Measurements from ENCODE around the gene DCAF8. TPM values are rescaled to one million over a fixed set of nuclear protein-coding genes. Genes with fewer than 3 reads are reported as not detected.

DCAF8 gene
- total and polyA plus RNA-seq, 2 experiments from 2014 or later: 55.0 to 104 TPM

DNA sequence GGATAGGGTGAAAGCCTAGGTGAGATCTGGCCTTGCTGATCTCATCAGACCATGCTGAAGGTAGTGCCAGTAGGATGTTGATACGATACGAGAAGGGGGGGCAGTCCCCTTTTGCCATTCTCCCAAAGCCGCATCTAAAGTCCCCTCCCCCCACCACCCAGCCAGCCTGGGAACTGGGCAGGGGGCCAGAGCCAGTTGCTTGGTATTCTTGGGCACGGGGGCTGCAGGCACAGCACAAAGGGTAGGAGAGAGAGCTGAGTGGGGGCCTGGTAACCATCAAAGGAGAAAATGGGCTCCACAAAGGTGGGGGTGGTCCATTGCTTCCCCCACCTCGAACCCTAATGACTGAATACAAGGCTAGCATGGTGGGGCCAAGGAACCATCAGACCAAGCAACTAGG is 51.8 kb downstream of the DCAF8 start:
- H3K27ac Mint-ChIP-seq: 0 out of 2 replicates have a peak overlapping the region, but pooled peaks have one; percentile 25
- Histone ChIP-seq H4K20me1 (replicated peaks; ENCODE audit: insufficient read depth) (peaks cover 26% of the 10 kb centered on the region), H3K4me3 (no peak overlapping the region), H3K4me2 (peak overlapping the region; percentile 65), H3K27ac (ENCODE audit: low read depth) (no peak overlapping the region), H3K27me3 (ENCODE audit: insufficient read depth) (no peaks in the 10 kb centered on the region), H3K4me1 (ENCODE audit: insufficient read depth) (peaks cover 49% of the 10 kb centered on the region), H3K79me2 (replicated peaks; ENCODE audit: insufficient read depth) (peaks cover 38% of the 10 kb centered on the region), H3F3A (replicated peaks; ENCODE audit: low read depth) (peaks cover 17% of the 10 kb centered on the region), H3K36me3 (ENCODE audit: insufficient read depth) (peaks cover 35% of the 10 kb centered on the region), H3K9me2 (ENCODE audit: insufficient read depth) (no peaks in the 10 kb centered on the region), H2AFZ (no peak overlapping the region)
- no peaks in the 10 kb centered on the region for H3K9me3 Mint-ChIP-seq
- H3K4me1 Mint-ChIP-seq: peaks cover 57% of the 10 kb centered on the region
- H3K4me3 Mint-ChIP-seq: no peak overlapping the region
- TF ChIP-seq REST (IDR thresholded peaks at IDR 0.05; ENCODE audit: unreplicated experiment): no peak
- TF ChIP-seq, protein P1, sequence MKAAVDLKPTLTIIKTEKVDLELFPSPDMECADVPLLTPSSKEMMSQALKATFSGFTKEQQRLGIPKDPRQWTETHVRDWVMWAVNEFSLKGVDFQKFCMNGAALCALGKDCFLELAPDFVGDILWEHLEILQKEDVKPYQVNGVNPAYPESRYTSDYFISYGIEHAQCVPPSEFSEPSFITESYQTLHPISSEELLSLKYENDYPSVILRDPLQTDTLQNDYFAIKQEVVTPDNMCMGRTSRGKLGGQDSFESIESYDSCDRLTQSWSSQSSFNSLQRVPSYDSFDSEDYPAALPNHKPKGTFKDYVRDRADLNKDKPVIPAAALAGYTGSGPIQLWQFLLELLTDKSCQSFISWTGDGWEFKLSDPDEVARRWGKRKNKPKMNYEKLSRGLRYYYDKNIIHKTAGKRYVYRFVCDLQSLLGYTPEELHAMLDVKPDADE (IDR thresholded peaks at IDR 0.05): no peak
- TF ChIP-seq CREB1 (CRISPR knock-in tag; IDR thresholded peaks at IDR 0.05; ENCODE audit: low read depth): no peak
- TF ChIP-seq, protein P2, sequence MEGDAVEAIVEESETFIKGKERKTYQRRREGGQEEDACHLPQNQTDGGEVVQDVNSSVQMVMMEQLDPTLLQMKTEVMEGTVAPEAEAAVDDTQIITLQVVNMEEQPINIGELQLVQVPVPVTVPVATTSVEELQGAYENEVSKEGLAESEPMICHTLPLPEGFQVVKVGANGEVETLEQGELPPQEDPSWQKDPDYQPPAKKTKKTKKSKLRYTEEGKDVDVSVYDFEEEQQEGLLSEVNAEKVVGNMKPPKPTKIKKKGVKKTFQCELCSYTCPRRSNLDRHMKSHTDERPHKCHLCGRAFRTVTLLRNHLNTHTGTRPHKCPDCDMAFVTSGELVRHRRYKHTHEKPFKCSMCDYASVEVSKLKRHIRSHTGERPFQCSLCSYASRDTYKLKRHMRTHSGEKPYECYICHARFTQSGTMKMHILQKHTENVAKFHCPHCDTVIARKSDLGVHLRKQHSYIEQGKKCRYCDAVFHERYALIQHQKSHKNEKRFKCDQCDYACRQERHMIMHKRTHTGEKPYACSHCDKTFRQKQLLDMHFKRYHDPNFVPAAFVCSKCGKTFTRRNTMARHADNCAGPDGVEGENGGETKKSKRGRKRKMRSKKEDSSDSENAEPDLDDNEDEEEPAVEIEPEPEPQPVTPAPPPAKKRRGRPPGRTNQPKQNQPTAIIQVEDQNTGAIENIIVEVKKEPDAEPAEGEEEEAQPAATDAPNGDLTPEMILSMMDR (conservative IDR thresholded peaks at IDR 0.05; ENCODE audit: low read depth in 2 of 2): no peak
- TF ChIP-seq, protein P3, sequence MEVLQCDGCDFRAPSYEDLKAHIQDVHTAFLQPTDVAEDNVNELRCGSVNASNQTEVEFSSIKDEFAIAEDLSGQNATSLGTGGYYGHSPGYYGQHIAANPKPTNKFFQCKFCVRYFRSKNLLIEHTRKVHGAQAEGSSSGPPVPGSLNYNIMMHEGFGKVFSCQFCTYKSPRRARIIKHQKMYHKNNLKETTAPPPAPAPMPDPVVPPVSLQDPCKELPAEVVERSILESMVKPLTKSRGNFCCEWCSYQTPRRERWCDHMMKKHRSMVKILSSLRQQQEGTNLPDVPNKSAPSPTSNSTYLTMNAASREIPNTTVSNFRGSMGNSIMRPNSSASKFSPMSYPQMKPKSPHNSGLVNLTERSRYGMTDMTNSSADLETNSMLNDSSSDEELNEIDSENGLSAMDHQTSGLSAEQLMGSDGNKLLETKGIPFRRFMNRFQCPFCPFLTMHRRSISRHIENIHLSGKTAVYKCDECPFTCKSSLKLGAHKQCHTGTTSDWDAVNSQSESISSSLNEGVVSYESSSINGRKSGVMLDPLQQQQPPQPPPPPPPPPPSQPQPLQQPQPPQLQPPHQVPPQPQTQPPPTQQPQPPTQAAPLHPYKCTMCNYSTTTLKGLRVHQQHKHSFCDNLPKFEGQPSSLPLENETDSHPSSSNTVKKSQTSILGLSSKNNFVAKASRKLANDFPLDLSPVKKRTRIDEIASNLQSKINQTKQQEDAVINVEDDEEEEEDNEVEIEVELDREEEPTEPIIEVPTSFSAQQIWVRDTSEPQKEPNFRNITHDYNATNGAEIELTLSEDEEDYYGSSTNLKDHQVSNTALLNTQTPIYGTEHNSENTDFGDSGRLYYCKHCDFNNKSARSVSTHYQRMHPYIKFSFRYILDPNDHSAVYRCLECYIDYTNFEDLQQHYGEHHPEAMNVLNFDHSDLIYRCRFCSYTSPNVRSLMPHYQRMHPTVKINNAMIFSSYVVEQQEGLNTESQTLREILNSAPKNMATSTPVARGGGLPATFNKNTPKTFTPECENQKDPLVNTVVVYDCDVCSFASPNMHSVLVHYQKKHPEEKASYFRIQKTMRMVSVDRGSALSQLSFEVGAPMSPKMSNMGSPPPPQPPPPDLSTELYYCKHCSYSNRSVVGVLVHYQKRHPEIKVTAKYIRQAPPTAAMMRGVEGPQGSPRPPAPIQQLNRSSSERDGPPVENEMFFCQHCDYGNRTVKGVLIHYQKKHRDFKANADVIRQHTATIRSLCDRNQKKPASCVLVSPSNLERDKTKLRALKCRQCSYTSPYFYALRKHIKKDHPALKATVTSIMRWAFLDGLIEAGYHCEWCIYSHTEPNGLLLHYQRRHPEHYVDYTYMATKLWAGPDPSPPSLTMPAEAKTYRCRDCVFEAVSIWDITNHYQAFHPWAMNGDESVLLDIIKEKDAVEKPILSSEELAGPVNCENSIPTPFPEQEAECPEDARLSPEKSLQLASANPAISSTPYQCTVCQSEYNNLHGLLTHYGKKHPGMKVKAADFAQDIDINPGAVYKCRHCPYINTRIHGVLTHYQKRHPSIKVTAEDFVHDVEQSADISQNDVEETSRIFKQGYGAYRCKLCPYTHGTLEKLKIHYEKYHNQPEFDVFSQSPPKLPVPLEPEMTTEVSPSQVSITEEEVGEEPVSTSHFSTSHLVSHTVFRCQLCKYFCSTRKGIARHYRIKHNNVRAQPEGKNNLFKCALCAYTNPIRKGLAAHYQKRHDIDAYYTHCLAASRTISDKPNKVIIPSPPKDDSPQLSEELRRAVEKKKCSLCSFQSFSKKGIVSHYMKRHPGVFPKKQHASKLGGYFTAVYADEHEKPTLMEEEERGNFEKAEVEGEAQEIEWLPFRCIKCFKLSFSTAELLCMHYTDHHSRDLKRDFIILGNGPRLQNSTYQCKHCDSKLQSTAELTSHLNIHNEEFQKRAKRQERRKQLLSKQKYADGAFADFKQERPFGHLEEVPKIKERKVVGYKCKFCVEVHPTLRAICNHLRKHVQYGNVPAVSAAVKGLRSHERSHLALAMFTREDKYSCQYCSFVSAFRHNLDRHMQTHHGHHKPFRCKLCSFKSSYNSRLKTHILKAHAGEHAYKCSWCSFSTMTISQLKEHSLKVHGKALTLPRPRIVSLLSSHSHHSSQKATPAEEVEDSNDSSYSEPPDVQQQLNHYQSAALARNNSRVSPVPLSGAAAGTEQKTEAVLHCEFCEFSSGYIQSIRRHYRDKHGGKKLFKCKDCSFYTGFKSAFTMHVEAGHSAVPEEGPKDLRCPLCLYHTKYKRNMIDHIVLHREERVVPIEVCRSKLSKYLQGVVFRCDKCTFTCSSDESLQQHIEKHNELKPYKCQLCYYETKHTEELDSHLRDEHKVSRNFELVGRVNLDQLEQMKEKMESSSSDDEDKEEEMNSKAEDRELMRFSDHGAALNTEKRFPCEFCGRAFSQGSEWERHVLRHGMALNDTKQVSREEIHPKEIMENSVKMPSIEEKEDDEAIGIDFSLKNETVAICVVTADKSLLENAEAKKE (CRISPR knock-in tag; IDR thresholded peaks at IDR 0.05): no peak
- TF ChIP-seq EZH2phosphoT487 (IDR thresholded peaks at IDR 0.05; ENCODE audit: unreplicated experiment): no peak
- no peak for TF ChIP-seq ZNF331 (CRISPR knock-in tag; IDR thresholded peaks at IDR 0.05; ENCODE audit: low read depth)
- no peak for TF ChIP-seq STAT1 (IDR thresholded peaks at IDR 0.05; ENCODE audit: unreplicated experiment)
- no peak for TF ChIP-seq EZH2 (IDR thresholded peaks at IDR 0.05; ENCODE audit: low read depth, unreplicated experiment)
- TF ChIP-seq ZNF114 (CRISPR knock-in tag; IDR thresholded peaks at IDR 0.05): no peak
- TF ChIP-seq NANOG (IDR thresholded peaks at IDR 0.05; ENCODE audit: borderline replicate concordance): no peak
- no peak for TF ChIP-seq JUNB (IDR thresholded peaks at IDR 0.05; ENCODE audit: unreplicated experiment)
- no peak for TF ChIP-seq POLR2AphosphoS5 (IDR thresholded peaks at IDR 0.05; ENCODE audit: low read depth)
- peaks cover 67% of the 10 kb centered on the region for H3K36me3 Mint-ChIP-seq (ENCODE audit: low read depth)
- H3K27me3 Mint-ChIP-seq (ENCODE audit: insufficient read depth, low read depth, poor library complexity): peaks cover 20% of the 10 kb centered on the region
- no peak for DNase-seq (ENCODE audit: low spot score)
- ATAC-seq: no peak

Data from GM23338 (cell line).